Activated CD4-positive, alpha-beta T cell treated with anti-CD3 and anti-CD28 coated beads, Interleukin-2, amount 50 U/mL, for 48 hours (primary cell): ENCODE results near the gene SERTAD2.
A peak's percentile ranks its signal among the peaks of the same experiment; 100 is the strongest.

Source experiments
- DNase-seq, 2 experiments: peaks; one replicate each; pipeline ENCODE4 v3.0.0-alpha.2; 2020

Gene SERTAD2

DNA sequence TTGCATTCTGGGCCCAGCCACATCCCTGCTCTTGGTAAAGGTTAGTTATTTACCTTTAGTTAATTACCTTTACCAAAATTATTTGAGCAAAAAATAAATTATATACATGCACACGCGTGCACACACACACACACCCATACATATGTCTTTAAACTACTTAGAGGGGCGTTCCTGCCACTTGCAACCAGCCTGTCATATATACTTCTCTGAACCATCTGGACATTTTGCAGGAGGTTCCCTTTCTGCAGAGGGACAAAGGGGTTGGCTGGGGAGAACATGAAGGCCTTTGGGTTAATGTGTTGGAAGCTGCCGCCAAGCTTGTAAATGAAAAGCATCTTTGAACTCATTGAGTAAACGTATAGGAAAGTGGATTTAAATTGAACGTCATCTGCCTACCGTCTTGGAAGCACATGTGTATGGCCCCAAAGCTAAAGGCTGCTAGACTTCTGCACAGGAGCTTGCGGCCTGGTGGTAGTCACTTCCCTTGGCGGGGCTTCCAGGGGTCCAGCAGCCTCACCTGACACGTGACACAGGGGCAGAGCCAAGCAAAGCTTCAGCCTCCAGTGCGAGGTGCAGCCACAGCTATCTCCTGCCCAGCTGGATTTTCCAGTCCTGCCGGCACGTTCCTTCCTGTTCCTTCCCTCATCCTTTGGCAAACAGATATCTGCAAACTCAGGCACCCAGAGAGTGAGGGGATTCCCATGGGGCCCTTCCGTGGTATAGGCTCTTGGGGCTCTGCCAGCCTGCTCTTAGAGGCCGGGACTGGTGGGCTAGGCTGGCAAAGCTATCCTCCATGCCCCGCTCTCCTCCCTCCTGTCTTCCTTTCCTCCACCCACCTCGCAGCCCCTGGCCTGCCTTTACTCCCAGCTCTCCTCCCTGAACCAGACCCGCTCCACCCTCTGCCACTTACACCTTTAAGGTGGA lies 46.1 kb downstream of the SERTAD2 start:
- DNase-seq: no peak

DNA sequence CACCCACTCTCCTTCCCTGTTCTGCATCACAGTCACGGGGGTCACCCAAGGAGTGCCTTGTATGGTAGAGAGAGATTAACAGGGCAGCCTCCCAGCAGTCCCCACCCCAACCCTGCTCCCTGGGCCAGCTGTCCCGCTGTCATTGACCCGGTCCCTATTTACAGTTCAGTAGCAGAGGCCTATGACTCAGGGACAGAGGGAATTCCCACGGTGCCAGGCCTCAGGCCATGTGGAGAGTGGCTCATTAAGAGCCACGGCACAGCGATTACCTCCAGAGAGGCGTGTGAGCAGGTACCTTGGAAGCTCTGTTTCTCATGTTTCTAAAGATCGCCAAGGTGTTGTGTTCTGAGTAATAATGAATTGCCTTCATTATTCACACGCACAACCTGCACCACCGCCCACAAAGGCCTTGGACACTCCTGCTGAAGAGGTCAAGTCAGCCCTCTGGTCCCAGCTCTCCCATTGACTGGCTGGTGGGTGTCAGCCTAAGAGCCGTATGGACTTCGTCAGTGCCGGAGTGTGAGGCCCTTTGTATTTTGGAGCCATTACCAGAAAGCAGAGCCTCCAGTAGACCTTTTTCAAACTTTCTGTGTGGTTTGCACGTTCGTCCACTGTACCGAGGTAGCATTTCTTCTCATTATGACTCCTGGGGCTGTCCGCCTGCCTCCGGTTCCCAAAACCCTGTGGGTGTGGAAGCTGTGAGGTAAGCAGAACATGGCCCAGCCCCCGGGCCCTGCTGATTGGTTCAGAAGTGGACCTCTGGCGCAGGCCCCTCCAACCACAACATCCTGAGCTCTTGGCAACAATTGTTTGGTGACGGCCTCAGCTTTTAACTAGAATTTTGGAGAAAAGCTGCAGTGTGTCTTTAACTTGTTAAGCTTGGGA lies 47.0 kb downstream of the SERTAD2 start:
- peak; percentile 88 to 93 for DNase-seq

DNA sequence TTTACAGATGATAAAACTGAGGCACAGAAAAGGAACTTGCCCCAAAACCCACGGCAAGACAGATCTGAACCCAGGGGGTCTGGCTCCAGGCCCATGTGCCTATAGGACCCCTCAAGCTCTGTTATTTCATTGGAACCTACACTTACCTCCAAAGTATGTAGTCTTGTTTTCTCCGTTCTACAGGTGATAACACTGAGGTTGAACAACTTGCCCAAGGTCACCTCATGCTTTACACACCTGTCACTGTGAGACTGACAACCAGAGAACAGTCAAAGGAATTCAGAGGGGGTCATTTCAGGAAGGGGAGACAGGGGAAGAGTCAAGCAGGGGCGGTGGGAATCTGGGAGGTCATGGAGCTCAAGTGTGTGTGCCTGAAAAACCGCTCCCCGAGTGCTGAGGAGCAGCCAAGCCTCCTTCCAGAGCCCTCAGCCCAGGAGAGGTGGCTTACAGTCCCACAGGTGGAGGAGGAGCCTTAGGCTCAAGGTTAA lies 47.7 kb downstream of the SERTAD2 start:
- no peak for DNase-seq

DNA sequence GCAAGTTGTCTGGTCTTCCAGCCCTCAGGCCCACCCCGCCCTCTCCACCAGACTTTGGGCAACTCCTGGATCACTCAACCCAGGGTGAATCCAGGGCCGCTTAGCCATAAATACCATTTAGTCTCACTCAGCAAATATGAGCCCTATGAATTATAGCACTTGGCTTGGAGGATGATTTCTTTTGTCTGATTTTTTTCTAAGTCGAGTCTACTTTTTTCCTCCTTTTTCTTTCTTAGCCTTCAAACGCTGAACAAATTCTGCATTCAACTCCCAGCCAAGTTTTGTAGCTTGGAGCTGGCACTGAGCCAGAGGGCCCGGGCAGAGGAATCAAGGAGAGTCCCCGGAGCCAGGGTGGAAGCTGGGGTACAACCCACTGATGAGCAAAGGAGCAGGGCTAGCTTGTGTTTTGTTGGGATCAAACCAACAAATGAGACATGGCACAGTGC lies 48.7 kb downstream of the SERTAD2 start:
- no peak for DNase-seq

DNA sequence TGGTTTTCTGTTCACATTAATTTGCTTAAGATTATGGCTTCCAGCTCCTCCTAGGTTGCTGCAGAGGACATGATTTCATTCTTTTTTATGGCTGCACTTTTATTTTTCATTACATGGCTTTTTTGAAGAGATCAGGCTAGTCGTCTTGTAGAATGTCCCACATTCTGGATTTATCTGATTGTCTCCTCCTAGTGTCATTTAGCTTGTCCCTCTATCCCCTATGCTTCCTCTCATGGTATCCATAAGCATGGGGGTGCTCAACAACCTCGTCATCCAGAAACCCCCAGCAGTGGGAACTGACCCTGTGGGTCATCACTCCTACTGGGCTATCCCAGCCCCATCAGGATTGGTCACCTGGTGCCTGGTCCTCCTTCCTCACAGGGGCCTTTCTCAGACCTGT lies 49.6 kb downstream of the SERTAD2 start:
- no peak for DNase-seq

DNA sequence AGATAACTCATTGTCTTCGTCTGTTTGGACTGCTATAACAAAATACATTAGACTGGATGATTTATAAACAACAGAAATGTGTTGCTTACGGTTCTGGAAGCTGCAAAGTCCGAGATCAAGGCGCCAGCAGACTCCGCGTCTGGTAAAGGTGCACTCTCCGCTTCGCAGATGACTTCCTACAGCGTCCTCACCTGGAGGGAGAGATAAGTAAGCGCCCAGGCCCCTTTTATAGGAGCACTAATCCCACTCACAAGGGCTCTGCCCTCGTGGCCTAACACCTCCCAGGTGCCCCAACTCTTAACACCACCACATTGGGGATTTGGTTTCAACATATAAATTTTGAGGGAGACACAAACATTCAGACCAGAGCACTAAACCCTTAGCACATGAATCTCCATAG lies 51.3 kb downstream of the SERTAD2 start:
- no peak for DNase-seq

DNA sequence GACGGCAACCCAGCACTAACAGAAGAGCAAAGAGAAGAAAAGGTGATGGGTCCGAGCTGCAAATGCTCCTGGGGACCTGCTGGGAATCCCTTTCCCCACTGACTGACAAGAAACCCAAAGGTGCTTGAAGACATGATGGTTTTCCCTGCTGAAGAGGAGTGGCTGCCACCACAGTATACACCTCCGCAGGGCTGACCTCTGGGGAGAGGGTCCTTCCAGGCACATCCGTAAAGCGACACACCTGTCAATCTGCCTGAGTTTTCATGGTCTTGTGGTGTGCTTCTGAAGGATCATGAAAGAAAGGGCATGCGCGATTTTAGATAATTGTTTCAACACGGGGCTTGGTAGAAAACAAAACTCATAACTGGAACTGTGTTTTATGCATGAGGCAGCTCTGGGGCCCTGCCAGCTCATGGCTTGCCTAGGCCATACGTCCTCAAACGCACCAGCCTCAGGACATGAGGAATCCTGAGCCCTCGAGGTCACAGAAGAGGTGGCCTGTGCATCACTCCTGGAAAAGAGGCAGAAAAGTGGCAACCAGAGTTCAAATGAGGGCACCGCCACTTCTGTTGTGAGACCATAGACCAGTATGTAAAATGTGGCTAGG lies 51.8 kb downstream of the SERTAD2 start:
- no peak for DNase-seq

DNA sequence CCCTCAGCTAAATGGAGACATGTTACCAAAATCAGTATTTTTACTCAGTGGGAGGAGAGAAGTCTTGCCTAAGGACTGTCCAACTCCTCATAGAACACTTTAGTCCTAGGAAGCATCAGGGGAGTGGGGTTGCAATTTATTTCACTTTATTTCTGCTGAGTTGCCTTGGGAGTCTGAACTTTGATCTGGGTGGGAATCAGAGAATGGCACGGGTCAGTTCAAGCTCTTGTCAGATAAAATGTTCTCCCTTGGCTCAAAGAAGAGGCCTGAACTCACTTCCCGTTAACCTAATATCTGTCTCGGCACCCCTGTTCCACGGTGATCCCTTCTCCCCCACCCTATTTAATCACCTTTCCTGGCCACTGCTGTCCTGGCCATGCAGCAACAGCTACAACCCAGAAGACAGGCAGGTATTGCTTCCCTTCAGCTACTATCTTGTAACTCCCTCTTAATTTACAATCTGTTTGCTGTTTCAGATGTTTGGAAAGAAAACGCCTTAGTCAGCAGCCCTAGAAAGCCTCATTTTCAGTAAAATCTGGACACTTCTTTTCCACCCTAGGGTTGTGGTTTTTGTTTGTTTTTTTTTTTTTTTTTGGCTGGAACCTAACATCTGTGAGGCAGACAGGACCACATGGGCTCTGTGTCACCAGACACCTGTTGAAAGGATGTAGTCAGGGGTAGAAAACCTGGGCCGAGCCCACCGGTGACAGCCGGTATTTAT lies 52.5 kb downstream of the SERTAD2 start:
- no peak for DNase-seq

DNA sequence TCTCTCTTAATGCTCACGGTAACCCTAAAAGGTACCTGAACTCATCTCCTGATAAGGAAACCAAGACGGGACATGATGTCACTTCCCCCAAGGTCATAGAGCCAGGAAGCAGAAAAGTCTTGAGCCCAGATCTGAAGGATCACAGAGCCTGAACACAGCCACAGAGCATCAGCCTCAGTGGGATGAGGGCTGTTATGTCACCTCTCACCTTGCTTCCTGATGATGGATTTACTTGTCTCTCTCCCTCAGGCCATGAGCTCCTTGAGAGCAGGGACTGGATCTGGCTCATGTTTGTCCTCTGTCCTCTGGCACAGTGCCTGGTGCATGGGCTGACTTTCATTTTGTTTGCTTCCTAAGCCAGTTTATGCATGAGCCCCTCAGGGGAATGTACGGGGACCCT lies 54.2 kb downstream of the SERTAD2 start:
- DNase-seq: no peak

DNA sequence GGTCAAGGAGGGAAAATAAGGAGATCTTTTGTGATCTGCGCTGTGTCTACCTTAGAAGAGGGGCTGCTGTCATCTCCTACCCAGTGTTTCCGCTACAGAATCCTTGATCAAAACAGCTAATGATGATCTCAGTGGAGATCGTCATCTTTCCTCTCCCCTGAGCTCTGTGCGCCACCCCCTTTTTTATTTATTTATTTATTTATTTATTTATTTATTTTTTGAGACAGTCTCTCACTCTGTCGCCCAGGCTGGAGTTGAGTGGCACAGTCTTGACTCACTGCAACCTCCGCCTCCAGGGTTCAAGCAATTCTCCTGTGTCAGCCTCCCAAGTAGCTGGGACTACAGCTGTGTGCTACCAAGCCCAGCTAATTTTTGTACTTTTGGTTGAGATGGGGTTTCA lies 55.5 kb downstream of the SERTAD2 start:
- DNase-seq: no peak

DNA sequence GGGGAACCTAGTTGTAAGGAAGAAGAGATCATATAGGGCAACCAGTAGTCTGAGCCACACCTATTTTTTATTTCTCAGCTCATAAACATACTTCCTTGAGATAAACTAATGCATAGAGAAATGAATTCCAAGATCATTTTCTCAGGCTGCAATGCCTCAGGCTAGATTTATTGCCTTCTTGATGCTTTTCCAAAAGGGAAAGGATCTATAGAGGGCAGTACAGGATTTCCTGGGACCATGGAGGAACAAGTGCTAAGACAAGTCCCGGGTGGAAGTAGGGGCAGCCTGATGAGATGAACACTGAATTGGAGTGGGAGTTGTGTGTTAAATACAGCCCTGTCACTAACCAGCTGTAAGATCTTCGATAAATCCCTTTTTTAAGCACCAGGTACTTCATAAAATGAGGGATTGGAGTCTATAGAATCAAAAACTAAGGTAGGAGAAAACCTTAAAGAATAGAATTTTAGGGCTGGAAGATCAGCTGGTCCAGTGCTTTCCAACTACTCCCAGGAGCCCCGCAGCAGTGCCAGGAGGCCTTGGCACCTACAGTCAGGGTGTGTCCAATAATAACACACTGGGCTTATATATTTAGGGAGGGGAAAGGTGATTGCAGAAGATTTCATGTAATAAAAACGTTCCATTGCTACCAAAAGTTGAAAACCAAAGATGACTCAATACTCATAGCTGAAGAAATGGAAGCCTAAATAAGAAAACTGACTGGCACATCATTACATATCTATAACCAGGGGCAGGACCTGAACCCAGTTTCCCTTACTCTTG lies 58.1 kb downstream of the SERTAD2 start:
- DNase-seq: no peak

DNA sequence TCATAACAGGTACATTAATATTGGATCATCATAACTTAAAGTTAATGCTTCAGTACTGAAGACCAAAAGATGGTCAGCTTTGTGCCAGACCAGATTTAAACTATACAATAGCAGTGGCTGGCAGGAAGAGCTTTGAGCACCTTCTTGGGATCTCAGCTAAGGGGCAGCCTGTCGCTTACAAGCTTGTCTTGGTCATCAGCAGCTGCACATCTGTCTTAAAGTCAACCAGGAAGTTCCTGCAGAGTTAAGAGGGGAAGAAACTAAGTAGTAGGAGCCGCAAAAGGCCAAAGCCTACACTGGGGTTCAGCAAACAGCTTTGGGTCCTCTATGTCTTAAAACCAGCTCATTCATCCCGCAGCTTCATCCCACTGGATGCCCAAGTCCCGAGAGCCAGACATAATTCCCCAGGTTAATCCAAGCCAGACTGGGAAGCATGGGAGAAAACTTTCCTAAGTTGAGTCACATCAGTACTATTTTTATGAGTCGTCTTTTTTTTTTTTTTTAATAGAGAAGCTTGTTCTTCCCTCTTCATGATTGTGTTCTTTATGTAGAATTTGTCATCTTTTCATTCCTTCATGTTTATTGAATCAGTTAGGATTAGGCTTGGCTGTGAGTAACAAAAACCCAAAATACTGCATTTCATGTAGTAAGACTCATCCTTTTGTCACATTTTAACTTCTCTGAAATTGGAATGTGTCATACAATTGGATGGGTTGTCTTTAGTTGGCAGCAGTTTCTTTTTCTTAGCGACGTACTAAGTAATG lies 59.3 kb downstream of the SERTAD2 start:
- DNase-seq: no peak

DNA sequence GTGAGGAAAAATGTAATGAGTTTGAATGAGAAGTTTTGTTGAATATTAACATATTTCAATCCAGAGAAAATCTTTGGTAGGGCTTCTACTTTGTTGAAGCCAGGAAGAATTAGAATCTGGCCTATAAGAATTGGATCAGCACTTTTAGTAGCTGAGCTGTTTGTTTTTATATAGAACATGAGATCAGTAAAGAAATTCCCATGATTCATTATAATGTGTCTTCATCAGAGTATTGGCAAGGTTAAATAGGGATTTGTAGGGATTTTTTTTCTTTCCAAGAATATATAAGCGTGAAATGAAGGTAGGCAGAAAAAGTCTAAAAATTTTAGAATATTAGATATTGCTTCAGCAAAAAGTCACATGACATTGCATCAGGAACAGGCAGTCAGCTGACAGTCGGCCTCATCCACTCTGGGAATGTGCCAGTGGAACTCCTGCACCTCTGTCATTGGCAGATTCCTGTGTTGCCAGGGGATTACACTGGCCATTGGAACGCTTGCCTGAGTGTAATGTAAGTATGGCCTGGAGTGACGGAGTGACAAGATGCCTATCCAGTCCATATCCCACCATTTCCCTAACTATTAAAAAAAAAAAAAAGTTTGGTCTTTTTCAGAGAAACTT lies 60.6 kb downstream of the SERTAD2 start:
- no peak for DNase-seq

DNA sequence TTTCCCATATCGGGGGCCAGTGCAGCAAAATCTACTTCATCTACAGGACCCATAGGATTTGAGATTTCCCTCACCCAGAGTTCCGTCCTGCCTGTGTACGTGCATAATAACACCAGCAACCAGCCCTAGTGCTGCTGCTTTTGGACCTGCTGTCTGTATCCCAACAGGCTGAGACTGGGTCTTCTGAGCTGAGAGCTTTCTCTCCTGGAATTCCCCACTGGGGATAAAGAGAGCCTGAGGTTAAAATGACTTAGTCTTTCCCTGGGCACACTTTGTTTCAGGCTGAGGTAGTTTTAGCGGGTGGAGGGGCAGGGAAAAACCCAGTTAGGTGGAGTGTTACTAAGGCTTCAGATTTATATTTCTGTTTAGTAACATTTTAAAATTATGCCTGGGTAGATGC lies 62.5 kb downstream of the SERTAD2 start:
- peak in 1 of 2 experiments; percentile 24 for DNase-seq

DNA sequence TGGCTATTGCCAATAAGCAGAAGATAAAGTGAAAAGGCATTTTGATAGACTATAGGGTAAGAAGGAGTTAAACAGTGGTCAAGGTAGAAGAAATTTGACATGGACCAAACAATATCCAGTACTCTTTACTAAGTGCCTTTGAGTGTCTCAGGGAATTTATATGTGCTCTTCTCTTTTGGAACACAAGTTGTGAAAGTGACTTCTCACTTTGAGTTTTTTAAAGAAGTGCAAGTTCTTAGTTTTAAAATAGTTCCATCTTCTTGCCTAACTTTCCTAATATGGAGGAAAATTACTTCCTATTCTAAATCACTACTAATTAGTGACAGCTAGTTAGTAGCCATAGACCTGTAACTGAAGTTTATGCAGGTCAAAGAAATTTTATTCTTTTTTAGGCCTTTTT lies 66.2 kb downstream of the SERTAD2 start:
- no peak for DNase-seq

DNA sequence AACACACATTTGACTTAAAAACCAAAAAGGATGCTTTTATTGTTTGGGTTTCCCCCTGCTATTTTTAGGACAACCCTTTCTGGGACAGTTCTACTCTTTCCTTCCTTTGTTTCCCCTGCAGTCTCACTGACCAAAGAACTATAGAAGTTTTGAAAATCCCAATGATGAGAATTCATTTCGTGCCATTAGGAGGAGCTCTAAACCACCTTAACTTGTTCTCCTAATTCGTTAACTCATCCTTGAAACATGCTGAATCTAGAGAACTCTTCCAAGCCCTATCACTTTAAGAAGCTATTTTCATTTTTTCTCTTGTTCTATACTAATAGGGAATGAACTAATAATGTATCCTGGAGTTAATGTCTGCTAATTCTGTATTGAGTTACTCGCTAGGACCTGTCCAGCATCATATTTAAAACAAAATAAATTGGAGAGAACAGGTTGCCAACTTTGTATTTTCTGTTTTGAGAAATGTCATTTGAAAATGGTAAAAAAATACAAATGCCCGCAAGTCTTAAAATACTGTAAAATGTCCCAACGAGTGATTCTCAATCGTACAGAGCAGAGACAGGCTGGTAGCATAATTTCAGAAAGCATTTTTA lies 66.7 kb downstream of the SERTAD2 start:
- no peak for DNase-seq

DNA sequence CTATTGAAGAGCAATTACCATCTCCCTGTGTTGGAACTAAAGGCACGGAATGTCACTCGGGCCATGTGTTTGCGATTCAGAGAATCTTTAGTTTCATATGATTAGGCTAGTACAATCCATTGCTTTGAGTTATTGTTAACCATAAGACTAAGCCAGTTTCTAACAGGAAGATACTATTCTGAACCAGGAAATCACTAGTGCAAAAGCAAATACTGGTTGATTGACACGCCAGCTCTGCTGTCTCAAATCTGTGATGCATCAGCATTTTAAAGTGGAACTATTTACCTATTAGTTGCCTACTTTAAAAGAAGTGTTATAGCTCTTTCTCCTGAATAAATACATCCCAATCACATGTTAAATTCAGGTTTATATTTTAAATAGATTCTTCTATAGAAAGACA lies 67.7 kb downstream of the SERTAD2 start:
- no peak for DNase-seq

DNA sequence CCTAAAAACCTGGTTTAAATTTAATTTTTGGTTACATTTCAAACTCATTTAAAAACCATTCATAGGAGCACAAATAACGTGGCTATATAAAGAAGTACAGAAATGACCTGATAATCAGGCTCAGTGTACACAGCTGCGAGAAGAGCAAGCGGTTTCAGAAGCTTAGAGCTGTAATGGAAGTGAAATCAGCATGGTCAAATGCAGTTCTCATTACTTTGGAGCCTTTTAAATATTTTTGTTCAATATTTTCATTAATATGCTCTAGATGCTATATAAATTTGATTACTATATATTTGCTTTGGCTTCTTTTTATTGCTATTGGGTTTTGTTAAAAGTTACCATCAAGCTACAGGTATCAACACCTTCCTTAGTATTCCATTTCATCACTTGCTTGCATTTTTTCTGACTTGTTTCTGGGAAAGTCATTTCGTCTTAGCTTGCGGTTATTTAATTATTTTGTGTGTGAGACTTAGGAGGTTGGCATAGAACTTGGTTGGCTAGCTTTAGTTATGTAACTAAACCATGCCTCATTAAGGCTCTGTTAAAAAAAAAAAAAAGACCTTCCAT lies 70.9 kb downstream of the SERTAD2 start:
- DNase-seq: no peak

DNA sequence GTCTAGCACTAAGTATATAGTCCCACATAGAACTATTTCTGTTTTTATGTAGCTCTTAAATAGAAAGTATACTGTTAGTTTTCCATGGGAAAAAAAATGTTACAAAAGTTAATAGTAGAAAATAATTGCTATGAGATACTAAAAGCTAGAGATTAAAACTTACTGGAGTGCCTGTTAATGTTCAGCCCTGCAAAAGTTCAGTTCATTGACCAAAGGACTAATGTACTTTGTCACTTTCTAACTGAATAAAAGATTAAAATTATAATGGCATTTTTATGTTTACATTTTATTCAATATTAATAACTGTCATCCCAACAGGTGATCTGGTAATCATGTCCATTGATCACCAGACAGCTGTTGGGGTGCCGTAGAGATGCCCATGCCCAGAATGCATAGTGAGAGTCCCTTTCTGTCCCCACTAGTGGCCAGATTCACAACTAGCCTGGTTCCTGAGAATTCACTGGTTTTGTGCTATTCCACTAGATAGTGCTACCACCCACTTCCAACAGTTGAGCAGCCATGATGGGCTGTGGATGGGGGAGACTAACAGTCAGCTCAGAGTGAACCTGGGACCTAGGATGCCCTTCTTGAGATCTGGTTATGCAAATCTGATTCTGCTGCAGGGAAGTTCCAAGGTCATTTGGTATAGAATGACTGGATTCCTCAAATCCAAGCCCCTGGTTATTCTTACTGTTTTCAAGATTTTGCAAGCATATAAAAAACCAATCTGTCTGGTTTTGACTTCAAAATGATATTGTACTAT lies 71.8 kb downstream of the SERTAD2 start:
- DNase-seq: no peak
